Measurements from ENCODE around the gene KLHL5. TPM values are rescaled to one million over a fixed set of nuclear protein-coding genes. Genes with fewer than 3 reads are reported as not detected.
A peak's percentile ranks its signal among the peaks of the same experiment; 100 is the strongest.

The KLHL5 gene
- total RNA-seq, 6 experiments from 2014 or later: 48.0 to 59.3 (median 50.6) TPM

GRCh38 chr4:39037941-39038340 lies 24.1 kb upstream of the KLHL5 start:
- H3K36me3 Mint-ChIP-seq (ENCODE audit: low read depth): no peaks in the 10 kb centered on the region

DNA sequence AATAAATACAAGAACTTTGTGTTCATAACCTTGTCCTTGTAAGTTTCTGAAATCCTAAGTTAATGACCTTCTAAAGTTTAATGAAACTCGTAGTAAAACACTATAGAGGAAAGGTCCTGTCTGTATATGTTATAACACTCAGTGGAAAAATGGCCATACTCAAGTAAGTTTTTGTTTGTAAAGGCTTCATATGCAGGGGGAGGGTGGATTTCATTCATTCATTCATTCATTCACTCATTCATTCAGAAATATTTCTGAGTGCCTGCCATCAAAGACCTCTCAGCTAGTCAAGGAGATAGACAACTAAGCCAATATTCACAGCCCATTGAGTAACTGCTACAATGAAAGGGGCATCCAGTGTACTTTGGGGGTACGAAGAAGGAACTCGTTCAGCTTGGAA lies 22.9 kb upstream of the KLHL5 start:
- TF ChIP-seq CTCF (IDR thresholded peaks at IDR 0.05): no peak
- Mint-ChIP-seq H3K27ac (no peak overlapping the region; the same call in 1 of the 2 replicates), H3K27me3 (ENCODE audit: insufficient read depth) (no peaks in the 10 kb centered on the region), H3K4me3 (no peak overlapping the region), H3K9me3 (no peaks in the 10 kb centered on the region), H3K4me1 (ENCODE audit: low read depth) (peaks cover 54% of the 10 kb centered on the region), H3K36me3 (ENCODE audit: low read depth) (no peaks in the 10 kb centered on the region)
- no peak for DNase-seq

More at GRCh38 chr4:39037941-39038340, 24.1 kb upstream of the KLHL5 start:
- Mint-ChIP-seq H3K27me3 (ENCODE audit: insufficient read depth) (no peaks in the 10 kb centered on the region), H3K4me3 (no peak overlapping the region), H3K9me3 (no peaks in the 10 kb centered on the region), H3K27ac (no peak overlapping the region), H3K4me1 (ENCODE audit: low read depth) (peaks cover 44% of the 10 kb centered on the region)
- no peak for DNase-seq
- TF ChIP-seq CTCF (IDR thresholded peaks at IDR 0.05): no peak

DNA sequence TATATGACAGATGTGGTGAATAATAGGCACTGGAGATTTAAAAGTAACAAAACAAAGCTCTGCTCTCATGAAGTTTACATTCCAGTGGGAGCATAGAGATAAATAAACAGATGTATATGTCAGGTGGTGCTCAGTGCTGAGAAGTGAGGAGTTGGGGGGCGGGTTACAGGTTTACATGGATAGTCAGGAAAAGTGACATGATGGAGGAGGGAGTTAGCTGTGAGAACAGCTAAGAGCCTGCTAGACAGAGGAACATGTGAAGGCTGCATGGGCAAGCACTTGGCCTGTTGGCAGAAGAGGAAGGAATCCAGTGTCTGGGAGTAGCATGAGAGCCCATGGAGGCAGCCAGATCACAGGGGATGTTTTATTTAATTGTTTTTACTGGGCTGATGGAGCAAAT lies 19.7 kb upstream of the KLHL5 start:
- H3K27me3 Mint-ChIP-seq (ENCODE audit: insufficient read depth): no peaks in the 10 kb centered on the region
- peak overlapping the region; percentile 36; the same call in 1 of the 2 replicates for H3K27ac Mint-ChIP-seq
- no peak for DNase-seq
- peaks cover 4% of the 10 kb centered on the region; the same call in 1 of the 2 replicates for H3K36me3 Mint-ChIP-seq (ENCODE audit: low read depth)
- no peak overlapping the region; the same call in 1 of the 2 replicates for H3K4me3 Mint-ChIP-seq
- no peaks in the 10 kb centered on the region for H3K9me3 Mint-ChIP-seq
- H3K4me1 Mint-ChIP-seq (ENCODE audit: low read depth): peaks cover 54% of the 10 kb centered on the region
- no peak for TF ChIP-seq CTCF (IDR thresholded peaks at IDR 0.05)

DNA sequence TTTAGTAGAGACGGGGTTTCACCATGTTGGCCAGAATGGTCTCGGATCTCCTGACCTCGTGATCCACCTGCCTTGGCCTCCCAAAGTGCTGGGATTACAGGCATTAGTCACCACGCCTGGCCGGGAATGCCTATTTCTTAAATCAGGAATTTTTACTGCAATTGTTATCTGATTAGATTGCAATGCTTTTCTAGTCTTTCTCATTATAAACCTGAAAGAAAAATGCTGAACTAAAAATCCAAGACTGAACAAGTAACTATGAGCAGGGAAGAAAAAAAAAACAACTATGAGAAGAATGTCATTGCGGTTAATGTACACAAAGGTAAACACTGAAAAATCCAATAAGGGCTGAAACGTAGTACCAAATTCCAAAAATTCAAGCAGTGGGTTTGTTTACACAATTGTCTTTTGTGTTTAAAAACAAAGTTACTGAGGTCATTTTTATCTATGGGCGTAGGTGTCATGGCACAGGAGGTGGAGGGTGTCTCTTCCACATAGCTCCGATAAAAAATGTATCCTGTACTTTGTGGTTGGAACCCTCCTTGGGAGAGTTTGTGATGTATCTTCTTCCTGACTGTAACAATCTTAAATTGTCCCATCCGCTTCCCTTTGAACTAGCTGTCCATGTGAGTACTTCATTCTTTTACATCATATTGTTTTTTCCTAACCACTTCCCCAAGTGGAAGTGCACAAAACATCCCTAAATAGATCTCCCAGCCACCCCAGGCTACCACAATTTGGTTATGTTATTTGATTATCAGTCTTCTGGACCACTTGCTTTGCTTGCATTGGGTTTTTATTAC lies 18.8 kb upstream of the KLHL5 start:
- Mint-ChIP-seq H3K36me3 (ENCODE audit: low read depth) (peaks cover 4% of the 10 kb centered on the region; the same call in 1 of the 2 replicates), H3K27ac (peak overlapping the region; percentile 90), H3K4me1 (ENCODE audit: low read depth) (peaks cover 54% of the 10 kb centered on the region), H3K4me3 (peak overlapping the region; percentile 81), H3K9me3 (no peaks in the 10 kb centered on the region), H3K27me3 (ENCODE audit: insufficient read depth) (no peaks in the 10 kb centered on the region)
- DNase-seq: peak; percentile 66
- no peak for TF ChIP-seq CTCF (IDR thresholded peaks at IDR 0.05)

- Mint-ChIP-seq H3K36me3 (ENCODE audit: low read depth) (peaks cover 4% of the 10 kb centered on the region; the same call in 1 of the 2 replicates), H3K27me3 (ENCODE audit: insufficient read depth) (no peaks in the 10 kb centered on the region), H3K9me3 (no peaks in the 10 kb centered on the region), H3K4me1 (ENCODE audit: low read depth) (peaks cover 53% of the 10 kb centered on the region), H3K4me3 (peak overlapping the region; percentile 81), H3K27ac (peak overlapping the region; percentile 90)
- TF ChIP-seq CTCF (IDR thresholded peaks at IDR 0.05): no peak
- DNase-seq: peak; percentile 44
Measured at GRCh38 chr4:39043861-39044363, 18.1 kb upstream of the KLHL5 start.

All from HFFc6 (cell line).